ACC112 (cell line): ENCODE data around the gene PPP1R7.

Source experiments
- H2AFZ ChIP-seq: fragments of 200-600 bp; sonication (generic); one replicate; pipeline ENCODE4 v1.6.0; 2017; ENCODE audit warnings: antibody characterized with exemption, low read length; ENCODE audit not compliant: unreplicated experiment
- H3K27ac ChIP-seq: fragments of 200-600 bp; sonication (generic); 2 replicates; pipeline ENCODE4 v1.5.1; 2014; ENCODE audit warnings: low read depth, mild to moderate bottlenecking, antibody characterized with exemption, low read length, moderate library complexity
- H3K27me3 ChIP-seq: fragments of 200-600 bp; sonication (generic); 2 replicates; pipeline ENCODE4 v1.6.1; 2014; ENCODE audit warnings: mild to moderate bottlenecking, antibody characterized with exemption, low read length, moderate library complexity, mixed read lengths; ENCODE audit not compliant: insufficient read depth
- H3K36me3 ChIP-seq: fragments of 200-600 bp; sonication (generic); 2 replicates; pipeline ENCODE4 v1.6.1; 2016; ENCODE audit warnings: mild to moderate bottlenecking, antibody characterized with exemption, low read length, moderate library complexity, mixed read lengths; ENCODE audit not compliant: insufficient read depth
- H3K4me1 ChIP-seq: fragments of 200-600 bp; sonication (generic); one replicate; pipeline ENCODE4 v1.6.1; 2016; ENCODE audit warnings: low read length, mixed read lengths; ENCODE audit not compliant: insufficient read depth, unreplicated experiment, control insufficient read depth
- H3K4me3 ChIP-seq: fragments of 200-600 bp; sonication (generic); 2 replicates; pipeline ENCODE4 v1.5.1; 2014; ENCODE audit warnings: mild to moderate bottlenecking, low read depth, low read length
- H3K79me2 ChIP-seq: fragments of 200-600 bp; sonication (generic); one replicate; pipeline ENCODE4 v1.6.0; 2016; ENCODE audit warnings: low read length; ENCODE audit not compliant: control insufficient read depth, unreplicated experiment, insufficient read depth

The PPP1R7 gene

GRCh38 chr2:241122376-241123002, 27.8 kb upstream of the PPP1R7 start:
- Histone ChIP-seq H3K27ac (no peak overlapping the region), H3K36me3 (peaks cover 8% of the 10 kb centered on the region; the same call in 1 of the 2 replicates), H3K4me3 (no peak overlapping the region), H3K79me2 (no peaks in the 10 kb centered on the region), H3K27me3 (no peaks in the 10 kb centered on the region), H2AFZ (no peak overlapping the region), H3K4me1 (no peaks in the 10 kb centered on the region)

- Histone ChIP-seq H3K4me3 (no peak overlapping the region), H3K27me3 (no peaks in the 10 kb centered on the region), H3K4me1 (no peaks in the 10 kb centered on the region), H3K79me2 (no peaks in the 10 kb centered on the region), H3K36me3 (peaks cover 8% of the 10 kb centered on the region; the same call in 1 of the 2 replicates), H3K27ac (no peak overlapping the region), H2AFZ (no peak overlapping the region)
Observed at GRCh38 chr2:241123816-241124536, 26.3 kb upstream of the PPP1R7 start.

GRCh38 chr2:241125626-241126025, 24.6 kb upstream of the PPP1R7 start:
- H3K79me2 ChIP-seq = no peaks in the 10 kb centered on the region
- H3K36me3 ChIP-seq = peaks cover 6% of the 10 kb centered on the region; the same call in 1 of the 2 replicates
- H3K4me1 ChIP-seq = no peaks in the 10 kb centered on the region
- no peak overlapping the region for H2AFZ ChIP-seq
- no peak overlapping the region for H3K27ac ChIP-seq
- H3K4me3 ChIP-seq = no peak overlapping the region
- no peaks in the 10 kb centered on the region for H3K27me3 ChIP-seq

GRCh38 chr2:241126201-241126611, 24.1 kb upstream of the PPP1R7 start:
- H3K27me3 ChIP-seq = no peaks in the 10 kb centered on the region
- H3K79me2 ChIP-seq = no peaks in the 10 kb centered on the region
- H3K36me3 ChIP-seq = peaks cover under 1% of the 10 kb centered on the region; the same call in 1 of the 2 replicates
- H2AFZ ChIP-seq = no peak overlapping the region
- no peaks in the 10 kb centered on the region for H3K4me1 ChIP-seq
- H3K27ac ChIP-seq = no peak overlapping the region
- H3K4me3 ChIP-seq = no peak overlapping the region

- Histone ChIP-seq H3K27ac (no peak overlapping the region), H3K4me1 (no peaks in the 10 kb centered on the region), H3K79me2 (no peaks in the 10 kb centered on the region), H3K4me3 (no peak overlapping the region), H2AFZ (no peak overlapping the region), H3K27me3 (no peaks in the 10 kb centered on the region), H3K36me3 (no peaks in the 10 kb centered on the region)
Observed at GRCh38 chr2:241126771-241127202, 23.5 kb upstream of the PPP1R7 start.

GRCh38 chr2:241128266-241128665, 22.0 kb upstream of the PPP1R7 start:
- Histone ChIP-seq H3K27me3 (no peaks in the 10 kb centered on the region), H3K36me3 (no peaks in the 10 kb centered on the region), H3K4me1 (no peaks in the 10 kb centered on the region), H3K27ac (no peak overlapping the region), H3K79me2 (no peaks in the 10 kb centered on the region), H3K4me3 (no peak overlapping the region), H2AFZ (no peak overlapping the region)

GRCh38 chr2:241129086-241129871, 21.0 kb upstream of the PPP1R7 start:
- no peak overlapping the region for H3K4me3 ChIP-seq
- no peak overlapping the region for H3K27ac ChIP-seq
- H3K4me1 ChIP-seq = no peaks in the 10 kb centered on the region
- no peaks in the 10 kb centered on the region for H3K79me2 ChIP-seq
- no peaks in the 10 kb centered on the region for H3K27me3 ChIP-seq
- no peak overlapping the region for H2AFZ ChIP-seq
- no peaks in the 10 kb centered on the region for H3K36me3 ChIP-seq

- H3K4me3 ChIP-seq = no peak overlapping the region
- no peaks in the 10 kb centered on the region for H3K4me1 ChIP-seq
- no peak overlapping the region for H2AFZ ChIP-seq
- H3K27me3 ChIP-seq = no peaks in the 10 kb centered on the region
- H3K27ac ChIP-seq = no peak overlapping the region
- no peaks in the 10 kb centered on the region for H3K36me3 ChIP-seq
- H3K79me2 ChIP-seq = no peaks in the 10 kb centered on the region
Observed at GRCh38 chr2:241130316-241130715, 20.0 kb upstream of the PPP1R7 start.

- H3K36me3 ChIP-seq = no peaks in the 10 kb centered on the region
- H3K4me1 ChIP-seq = no peaks in the 10 kb centered on the region
- no peak overlapping the region for H3K27ac ChIP-seq
Observed at GRCh38 chr2:241131531-241131930, 18.7 kb upstream of the PPP1R7 start.

GRCh38 chr2:241132538-241133435, 17.5 kb upstream of the PPP1R7 start:
- Histone ChIP-seq H3K36me3 (no peaks in the 10 kb centered on the region), H3K4me1 (no peaks in the 10 kb centered on the region), H3K4me3 (no peak overlapping the region)

More at GRCh38 chr2:241131531-241131930, 18.7 kb upstream of the PPP1R7 start:
- H3K4me3 ChIP-seq = no peak overlapping the region
- no peaks in the 10 kb centered on the region for H3K27me3 ChIP-seq
- no peak overlapping the region for H2AFZ ChIP-seq
- H3K79me2 ChIP-seq = no peaks in the 10 kb centered on the region

More at GRCh38 chr2:241132538-241133435, 17.5 kb upstream of the PPP1R7 start:
- Histone ChIP-seq H3K27me3 (no peaks in the 10 kb centered on the region), H3K79me2 (no peaks in the 10 kb centered on the region), H3K27ac (no peak overlapping the region), H2AFZ (no peak overlapping the region)
